ENCODE measurements around the gene CKAP5.

The CKAP5 gene

GRCh38 chr11:46761807-46762206 is 84.3 kb downstream of the CKAP5 start:
- DNase-seq, result no peak

GRCh38 chr11:46760429-46761128 is 85.5 kb downstream of the CKAP5 start:
- DNase-seq, result no peak

DNA sequence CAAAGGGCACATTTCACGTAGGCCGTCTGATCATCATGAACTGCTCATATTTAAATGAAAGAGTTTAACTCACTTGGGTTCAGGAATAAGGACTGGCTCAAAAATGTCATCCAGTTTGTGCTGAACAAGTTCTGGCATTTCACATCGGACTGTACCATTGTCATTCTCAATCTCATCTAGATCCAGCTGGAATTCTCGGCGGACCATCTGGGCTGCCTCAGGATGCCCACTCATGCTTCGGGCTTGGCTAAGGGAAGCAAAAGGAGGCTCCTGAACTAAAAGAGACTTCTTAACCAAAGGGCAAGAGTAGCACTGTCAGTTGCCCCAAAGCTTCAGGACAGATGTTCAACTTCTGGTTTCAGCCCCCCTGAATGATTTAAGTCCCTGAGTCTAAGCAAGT is 86.9 kb downstream of the CKAP5 start:
- no peak for DNase-seq

DNA sequence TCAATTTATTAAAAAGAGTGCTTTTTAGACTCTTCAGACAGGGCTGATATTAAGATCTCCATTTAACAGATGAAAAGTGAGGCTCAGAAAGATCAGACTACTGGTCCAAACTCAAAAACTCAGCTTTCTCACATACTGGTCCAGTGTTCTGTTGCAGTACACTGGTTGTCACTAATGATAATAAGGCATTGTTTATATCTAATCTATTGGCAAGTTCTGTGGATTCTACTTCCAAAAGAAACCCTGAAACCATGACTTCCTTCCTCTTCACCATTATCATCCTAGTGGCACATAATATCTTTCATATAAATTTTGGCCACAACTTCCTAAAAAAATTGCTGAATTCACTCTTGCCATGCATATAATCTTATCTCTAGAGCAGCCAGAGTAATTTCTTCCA is 90.1 kb downstream of the CKAP5 start:
- no peak for DNase-seq

DNA sequence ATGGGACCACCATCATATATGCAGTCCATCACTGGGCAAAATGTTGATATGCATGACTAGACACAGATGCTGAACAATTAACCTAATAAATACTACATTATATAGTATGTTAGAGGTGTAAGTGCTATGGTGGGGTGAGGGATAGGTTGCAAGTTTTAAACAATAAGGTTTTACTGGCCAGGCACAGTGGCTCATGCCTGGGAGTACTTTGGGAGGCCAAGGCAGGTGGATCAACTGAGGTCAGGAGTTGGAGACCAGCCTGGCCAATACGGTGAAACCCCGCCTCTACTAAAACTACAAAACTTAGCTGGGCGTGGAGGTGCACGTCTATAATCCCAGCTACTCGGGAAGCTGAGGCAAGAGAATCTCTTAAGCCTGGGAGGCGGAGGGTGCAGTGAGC is 98.9 kb downstream of the CKAP5 start:
- no peak for DNase-seq

DNA sequence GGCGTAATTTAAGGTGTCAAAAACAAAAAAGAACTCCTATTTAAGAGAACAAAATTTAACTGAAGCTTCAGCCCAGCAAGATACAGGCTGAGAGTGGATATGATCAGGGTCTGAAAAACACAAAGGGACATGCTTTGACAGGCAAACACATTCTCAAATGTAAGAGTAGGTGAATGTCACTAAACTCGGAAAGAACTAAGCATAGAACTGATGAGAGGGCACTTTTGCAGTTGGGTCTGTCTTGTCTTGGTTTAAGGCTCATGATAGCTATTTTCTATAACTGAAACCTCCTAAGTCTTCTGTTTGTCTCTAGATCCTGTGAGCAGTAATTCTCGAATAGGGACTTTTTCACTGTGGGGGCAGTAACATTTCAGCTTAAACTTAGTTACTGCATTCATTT is 100.1 kb downstream of the CKAP5 start:
- DNase-seq, result no peak

DNA sequence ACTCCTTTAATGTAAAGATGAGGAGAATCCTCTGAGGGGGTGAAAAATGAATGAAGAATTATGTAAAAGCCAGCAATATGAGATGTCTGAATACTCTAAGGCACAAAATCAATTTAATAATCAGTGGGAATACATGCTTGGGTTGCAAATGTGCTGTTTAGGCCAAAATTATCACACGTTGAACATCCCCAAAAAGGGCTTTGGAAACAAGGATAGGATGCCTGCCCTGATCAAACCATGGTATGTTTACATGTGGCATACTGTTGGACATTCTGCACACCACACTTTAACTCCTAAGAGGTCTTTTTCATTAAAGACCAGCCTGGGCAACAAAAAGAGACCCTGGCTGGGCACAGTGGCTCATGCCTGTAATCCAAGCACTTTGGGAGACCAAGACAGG is 100.8 kb downstream of the CKAP5 start:
- DNase-seq, result no peak

DNA sequence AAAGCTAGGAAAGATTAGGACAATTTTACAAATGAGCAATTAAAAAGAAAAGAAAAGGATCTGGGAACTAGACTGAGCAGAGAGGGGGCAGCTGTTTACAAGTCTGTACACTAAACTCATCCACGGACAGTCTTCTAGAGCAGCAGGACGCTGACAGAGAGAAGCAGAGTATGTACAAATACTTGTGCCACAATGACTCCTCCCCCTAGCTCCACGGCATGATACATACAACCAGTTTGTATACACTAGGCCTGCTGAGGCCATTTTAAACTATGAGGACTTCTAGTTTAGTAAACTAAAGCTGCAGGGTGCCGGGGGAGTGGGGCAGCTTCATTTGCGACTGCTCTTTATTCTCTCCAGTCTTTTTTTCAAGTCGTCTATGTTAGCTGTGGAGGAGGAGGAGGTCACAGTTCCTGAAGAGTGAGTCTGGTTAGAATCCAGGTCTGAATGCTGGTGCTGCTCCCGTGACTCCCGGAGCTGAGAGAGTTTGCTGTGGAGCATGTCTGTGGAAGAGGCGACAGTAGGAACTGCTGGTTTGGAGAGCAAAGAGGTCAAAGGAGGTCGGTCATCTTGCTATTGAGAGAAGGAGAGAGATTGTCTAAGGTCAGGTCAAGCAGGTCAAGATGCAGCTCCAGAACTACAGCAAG is 102.3 kb downstream of the CKAP5 start:
- no peak for DNase-seq

DNA sequence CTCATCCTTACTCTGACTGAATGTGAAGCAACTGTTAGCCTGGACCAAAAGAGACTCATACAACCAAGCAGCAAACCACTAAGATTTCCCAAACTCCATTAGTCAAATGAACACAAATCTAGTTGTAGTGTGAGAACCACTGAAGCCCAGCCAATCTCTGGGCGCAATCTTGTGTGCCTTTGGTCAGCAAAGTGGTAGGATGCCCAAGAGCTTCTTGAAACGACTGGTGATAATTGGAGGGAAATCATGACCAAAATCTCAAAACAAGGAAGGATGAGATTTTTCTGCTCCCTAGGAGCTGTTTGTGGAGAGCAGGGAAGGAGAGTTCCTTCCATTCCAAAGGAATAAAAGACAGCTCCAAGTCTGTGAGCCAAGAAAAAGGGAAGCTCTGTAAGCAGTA is 103.0 kb downstream of the CKAP5 start:
- DNase-seq, result no peak

GRCh38 chr11:46741600-46742484 is 104.2 kb downstream of the CKAP5 start:
- DNase-seq, result no peak

GRCh38 chr11:46738887-46739286 is 107.2 kb downstream of the CKAP5 start:
- no peak for DNase-seq

GRCh38 chr11:46737699-46738098 is 108.4 kb downstream of the CKAP5 start:
- no peak for DNase-seq

- DNase-seq, result no peak
These were observed 109.5 kb downstream of the CKAP5 start for GRCh38 chr11:46736615-46737014.

DNA sequence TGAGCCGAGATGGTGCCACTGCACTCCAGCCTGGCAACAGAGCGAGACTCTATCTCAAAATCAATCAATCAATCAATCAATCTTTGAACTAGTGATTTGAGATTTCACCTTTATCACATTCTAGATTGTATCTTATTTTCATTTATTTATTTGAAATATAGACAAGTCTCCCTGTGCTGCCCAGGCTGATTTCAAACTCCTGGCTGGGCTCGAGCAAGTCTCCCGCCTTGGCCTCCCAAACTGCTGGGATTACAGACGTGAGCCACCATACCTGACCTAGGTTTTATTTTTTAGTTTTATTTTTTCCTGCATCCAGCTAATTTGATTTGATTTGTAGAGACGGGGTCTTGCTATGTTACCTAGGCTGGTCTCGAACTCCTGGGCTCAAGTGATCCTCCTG is 109.9 kb downstream of the CKAP5 start:
- no peak for DNase-seq

- no peak for DNase-seq
These were observed 112.8 kb downstream of the CKAP5 start for GRCh38 chr11:46733234-46733633.

DNA sequence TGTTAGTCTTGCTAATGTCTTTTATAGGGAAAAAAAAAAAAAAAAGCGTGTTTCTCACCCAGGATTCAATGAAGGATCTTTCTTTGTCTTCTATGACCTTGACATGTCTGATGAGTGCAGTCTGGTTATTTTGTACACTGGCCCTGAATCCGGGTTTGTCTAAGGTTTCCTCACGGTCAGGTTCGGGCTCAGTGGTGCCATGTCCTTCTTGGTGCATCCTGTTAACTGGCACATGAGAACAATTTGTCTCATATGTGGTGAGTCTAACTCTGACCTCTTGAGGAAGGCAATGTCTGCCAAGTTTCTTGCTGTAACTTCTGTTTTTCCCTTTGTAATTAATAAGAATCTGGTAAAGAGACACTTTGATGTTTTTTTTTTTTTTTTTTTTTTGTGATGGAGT is 114.5 kb downstream of the CKAP5 start:
- DNase-seq, result no peak

DNA sequence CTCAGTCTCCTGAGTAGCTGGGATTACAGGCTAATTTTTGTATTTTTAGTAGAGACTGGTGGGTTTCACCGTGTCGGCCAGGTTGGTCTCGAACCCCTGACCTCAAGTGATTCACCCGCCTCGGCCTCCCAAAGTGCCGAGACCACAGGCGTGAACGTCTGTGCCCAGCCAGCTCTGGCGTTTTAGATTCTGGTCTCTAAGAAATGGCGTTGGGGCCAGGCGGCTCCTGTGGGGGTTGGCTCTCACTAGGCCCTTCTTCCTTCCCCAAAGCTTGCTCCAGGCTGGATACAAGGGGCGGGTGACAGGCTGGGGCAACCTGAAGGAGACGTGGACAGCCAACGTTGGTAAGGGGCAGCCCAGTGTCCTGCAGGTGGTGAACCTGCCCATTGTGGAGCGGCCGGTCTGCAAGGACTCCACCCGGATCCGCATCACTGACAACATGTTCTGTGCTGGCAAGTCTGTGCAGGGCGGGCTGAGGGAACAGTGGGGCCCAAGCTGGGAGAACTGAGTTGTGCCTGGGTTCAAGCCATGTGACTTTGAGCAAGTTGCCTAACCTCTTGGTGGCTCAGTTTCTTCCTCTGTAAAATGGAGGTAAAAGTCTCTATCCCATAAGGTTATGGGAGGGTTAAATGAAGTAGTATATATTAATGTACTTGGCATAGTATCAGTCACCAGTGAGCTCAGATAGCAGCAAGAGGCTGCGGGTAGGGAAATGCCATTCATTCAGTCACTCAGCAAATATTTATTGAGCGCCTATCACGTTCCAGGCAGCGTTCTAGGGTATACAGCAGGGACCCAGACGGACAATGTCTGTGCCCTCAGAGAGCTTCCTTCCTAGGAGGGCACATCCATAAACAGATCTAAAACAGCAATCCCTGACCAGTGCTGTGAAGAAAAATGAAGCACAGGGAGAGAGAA is 116.7 kb downstream of the CKAP5 start:
- DNase-seq, result no peak

GRCh38 chr11:46728659-46729040 is 117.4 kb downstream of the CKAP5 start:
- DNase-seq, result no peak

DNA sequence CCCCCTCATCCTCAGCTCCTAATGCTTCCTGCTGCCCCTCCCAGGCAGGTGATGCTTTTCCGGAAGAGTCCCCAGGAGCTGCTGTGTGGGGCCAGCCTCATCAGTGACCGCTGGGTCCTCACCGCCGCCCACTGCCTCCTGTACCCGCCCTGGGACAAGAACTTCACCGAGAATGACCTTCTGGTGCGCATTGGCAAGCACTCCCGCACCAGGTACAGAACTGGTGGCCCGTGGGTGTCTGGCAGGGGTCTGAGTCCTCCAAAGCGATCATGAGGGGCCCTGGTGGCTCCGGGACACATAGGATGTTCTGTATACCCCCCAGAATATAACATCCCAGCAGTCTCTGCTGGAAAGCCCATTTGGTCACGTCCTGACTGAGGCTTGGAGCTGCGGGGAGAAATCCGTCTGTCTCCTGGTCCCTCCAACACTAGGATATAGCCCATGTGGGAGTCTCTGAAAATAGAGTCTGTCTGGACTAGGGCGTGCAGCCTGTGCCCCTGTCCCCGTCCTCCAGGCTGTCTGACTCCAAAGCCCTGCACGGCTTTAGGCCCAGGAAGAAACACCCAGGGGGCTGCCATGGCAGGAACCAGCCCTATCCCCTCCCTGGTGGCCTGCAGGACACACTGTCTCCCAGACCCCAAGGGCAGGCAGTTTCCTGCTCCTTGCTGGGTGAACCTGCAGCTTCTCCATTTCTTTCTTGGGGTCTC is 118.0 kb downstream of the CKAP5 start:
- DNase-seq, result no peak

DNA sequence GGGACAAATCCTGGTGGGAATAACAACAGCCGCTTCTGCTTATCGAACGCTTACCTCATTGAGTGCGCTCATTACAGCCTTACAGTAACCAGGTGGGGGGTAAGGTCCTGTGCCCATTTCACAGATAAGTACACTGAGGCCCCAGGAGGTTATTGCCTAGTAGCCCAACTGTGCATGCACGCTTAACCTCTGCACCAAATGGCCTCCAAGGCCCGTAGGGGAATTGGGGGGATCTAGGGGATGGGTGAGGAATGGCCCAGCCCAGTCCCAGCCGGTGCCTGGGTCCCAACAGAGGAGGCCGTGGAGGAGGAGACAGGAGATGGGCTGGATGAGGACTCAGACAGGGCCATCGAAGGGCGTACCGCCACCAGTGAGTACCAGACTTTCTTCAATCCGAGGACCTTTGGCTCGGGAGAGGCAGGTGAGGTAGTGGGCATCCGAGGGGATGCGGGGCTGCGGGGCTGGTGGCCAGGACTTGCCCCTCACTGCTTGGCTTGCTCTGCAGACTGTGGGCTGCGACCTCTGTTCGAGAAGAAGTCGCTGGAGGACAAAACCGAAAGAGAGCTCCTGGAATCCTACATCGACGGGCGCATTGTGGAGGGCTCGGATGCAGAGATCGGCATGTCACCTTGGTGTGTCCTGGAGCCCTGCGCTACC is 119.7 kb downstream of the CKAP5 start:
- DNase-seq, result no peak

- no peak for DNase-seq
These were observed 120.5 kb downstream of the CKAP5 start for GRCh38 chr11:46725338-46726205.

All from activated CD4-positive, alpha-beta T cell treated with anti-CD3 and anti-CD28 coated beads, Interleukin-2, Interleukin-6, amounts not matched to agents 100 ng/mL and 50 ng/mL, durations not matched to agents 16 hours and 8 hours (primary cell).